Activated CD4-positive, alpha-beta T cell treated with anti-CD3 and anti-CD28 coated beads, Interleukin-2, Interleukin-4, amounts not matched to agents 100 ng/mL and 50 ng/mL, durations not matched to agents 16 hours and 8 hours (primary cell): ENCODE results near the gene MINDY2.
"Not testable (repeated sequence)": the region's sequence is repeated elsewhere in the genome, so short reads cannot be mapped to it uniquely, and the experiment has no call there.

ENCODE experiments used
- DNase-seq: peaks from one replicate; pipeline ENCODE4 v3.0.0-alpha.2; 2020; ENCODE audit warnings: low spot score

Gene MINDY2

GRCh38 chr15:58883926-58884325 lies 112.8 kb downstream of the MINDY2 start:
- not testable (repeated sequence) for DNase-seq

DNA sequence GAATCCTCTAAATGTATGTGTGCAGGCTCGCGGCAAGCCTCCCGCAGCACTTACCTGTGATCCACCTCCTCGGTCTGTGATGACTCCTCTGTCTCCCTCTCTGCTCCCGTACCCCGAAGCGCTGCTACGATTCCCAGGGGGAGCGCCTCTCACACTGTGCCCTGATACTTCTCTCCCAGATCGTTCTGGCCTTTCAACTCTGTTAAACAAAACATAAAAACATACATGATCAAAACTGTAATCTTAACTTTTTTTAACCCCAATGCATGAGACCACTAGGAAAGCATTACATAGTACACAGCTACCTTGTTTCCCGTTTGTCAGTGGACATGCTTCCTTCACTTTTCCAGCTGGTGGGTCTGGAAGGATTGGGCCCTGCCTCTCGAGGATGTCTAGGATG lies 115.8 kb downstream of the MINDY2 start:
- no peak for DNase-seq

- DNase-seq, result no peak
Observed at GRCh38 chr15:58889363-58889762, 118.3 kb downstream of the MINDY2 start.

GRCh38 chr15:58898150-58898680 lies 127.1 kb downstream of the MINDY2 start:
- no peak for DNase-seq

DNA sequence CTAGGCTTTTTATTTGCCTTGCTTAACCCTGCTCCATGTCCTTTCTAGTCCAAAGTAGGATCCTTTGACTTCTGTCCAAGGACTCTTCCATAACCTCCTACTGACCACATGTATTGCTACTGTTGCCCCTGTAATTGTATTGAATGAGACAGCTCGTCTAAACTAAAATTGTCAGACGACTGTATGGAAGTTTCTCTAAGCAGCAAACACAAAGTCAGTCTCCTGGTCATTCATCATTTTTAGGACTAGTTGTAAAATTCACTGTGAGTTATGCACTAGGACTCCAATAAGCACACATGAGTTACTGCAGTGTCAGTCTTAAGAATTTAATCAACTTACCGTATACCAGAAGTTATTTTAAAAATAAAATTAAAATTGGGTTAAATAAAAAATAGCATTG lies 129.5 kb downstream of the MINDY2 start:
- no peak for DNase-seq

DNA sequence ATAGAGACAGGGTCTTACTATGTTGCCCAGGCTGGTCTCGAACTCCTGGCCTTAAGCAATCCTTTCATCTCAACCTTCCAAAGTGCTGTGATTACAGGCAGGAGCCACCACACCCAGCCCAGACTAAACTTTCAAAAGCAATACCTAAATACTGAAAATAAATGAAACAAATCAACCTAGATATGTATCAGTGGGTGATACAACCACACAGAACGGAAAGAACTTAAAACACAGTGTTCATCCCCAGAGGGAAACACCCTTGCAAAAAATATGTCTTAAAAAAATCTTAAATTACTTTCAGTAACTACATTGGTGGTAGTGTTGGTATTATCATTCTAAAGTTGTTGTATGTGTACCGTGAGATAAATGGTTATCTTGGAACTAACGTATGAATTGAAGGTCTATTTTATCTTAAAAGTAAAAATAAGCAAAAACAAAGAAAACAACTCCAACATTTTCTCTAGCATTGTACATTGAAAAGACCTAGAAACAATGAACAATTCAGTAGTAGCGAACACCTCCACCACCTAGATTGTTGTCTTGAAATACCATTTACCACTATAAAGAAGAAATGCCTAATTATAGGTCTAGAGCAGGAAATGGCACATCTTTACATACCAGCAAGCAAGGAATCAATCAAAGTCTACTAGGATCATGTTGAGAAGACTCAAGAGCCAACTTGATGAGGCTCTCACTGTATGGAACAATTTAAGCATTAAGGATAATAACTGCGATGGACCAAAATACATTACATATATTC lies 137.6 kb downstream of the MINDY2 start:
- DNase-seq, result no peak

GRCh38 chr15:58909616-58910015 lies 138.5 kb downstream of the MINDY2 start:
- no peak for DNase-seq

GRCh38 chr15:58910456-58910855 lies 139.4 kb downstream of the MINDY2 start:
- DNase-seq, result no peak
